SK-N-MC (cell line): ENCODE data around the gene PCNX3.

Experiments used
- EZH2 ChIP-seq: fragments of 200-600 bp; sonication (generic); IDR thresholded peaks from one replicate; pipeline ENCODE4 v1.6.1; 2017; ENCODE audit warnings: antibody characterized with exemption
- FOXP2 ChIP-seq: optimal IDR thresholded peaks from 2 replicates; pipeline ENCODE3; 2011; ENCODE audit warnings: mild to moderate bottlenecking, moderate library complexity; ENCODE audit not compliant: insufficient read depth; ENCODE audit errors: extremely low read length, control extremely low read depth
- POLR2AphosphoS5 ChIP-seq: IDR thresholded peaks from 2 replicates; pipeline ENCODE4 v1.6.1; 2012; ENCODE audit warnings: mild to moderate bottlenecking, low read depth, low read length, borderline replicate concordance

DNA sequence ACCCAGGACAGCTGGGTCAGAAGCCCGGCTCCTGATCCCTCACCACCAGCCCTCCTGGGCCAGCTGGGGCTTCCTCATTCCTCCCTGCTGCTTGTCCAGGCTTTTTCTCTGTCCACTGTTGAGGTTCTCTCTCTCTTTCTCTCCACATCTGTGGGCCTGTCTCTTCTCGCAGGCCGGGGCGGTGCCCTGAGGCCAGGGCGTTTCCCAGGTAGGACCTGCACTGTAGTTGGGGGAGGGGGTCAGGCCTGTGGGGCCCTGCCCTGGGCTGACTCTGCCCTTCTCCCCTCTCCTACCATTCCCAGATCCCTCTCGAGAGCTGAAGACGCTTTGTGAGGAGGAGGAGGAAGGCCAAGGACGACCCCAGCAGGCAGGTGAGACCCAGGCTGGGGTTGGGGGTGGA lies 34.8 kb upstream of the PCNX3 start:
- no peak for TF ChIP-seq EZH2
- TF ChIP-seq POLR2AphosphoS5: no peak
- no peak for TF ChIP-seq FOXP2
